NB4 (cell line): ENCODE results near the gene FBXW4.

ENCODE experiments used
- DNase-seq: peaks from one replicate; pipeline ENCODE4 v3.0.0; 2010; ENCODE audit warnings: low read depth
- H3K4me3 ChIP-seq: one replicate; pipeline ENCODE4 v1.5.1; 2011; ENCODE audit warnings: mild to moderate bottlenecking, low read depth, low read length, moderate library complexity
- MYC ChIP-seq: IDR thresholded peaks from 2 replicates; pipeline ENCODE4 v1.6.1; 2011; ENCODE audit warnings: low read depth, low read length
- POLR2A ChIP-seq: IDR thresholded peaks from 2 replicates; pipeline ENCODE4 v1.6.1; 2011; ENCODE audit warnings: mild to moderate bottlenecking; ENCODE audit not compliant: insufficient read length; ENCODE audit errors: extremely low read depth
- TF ChIP-seq, protein P1 (sequence below): IDR thresholded peaks from one replicate; pipeline ENCODE4 v1.5.1; 2012; ENCODE audit warnings: low read depth, low read length
- TF ChIP-seq, protein P2 (sequence below): IDR thresholded peaks from 2 replicates; pipeline ENCODE4 v1.6.1; 2011; ENCODE audit warnings: low read depth, low read length

The FBXW4 gene

DNA sequence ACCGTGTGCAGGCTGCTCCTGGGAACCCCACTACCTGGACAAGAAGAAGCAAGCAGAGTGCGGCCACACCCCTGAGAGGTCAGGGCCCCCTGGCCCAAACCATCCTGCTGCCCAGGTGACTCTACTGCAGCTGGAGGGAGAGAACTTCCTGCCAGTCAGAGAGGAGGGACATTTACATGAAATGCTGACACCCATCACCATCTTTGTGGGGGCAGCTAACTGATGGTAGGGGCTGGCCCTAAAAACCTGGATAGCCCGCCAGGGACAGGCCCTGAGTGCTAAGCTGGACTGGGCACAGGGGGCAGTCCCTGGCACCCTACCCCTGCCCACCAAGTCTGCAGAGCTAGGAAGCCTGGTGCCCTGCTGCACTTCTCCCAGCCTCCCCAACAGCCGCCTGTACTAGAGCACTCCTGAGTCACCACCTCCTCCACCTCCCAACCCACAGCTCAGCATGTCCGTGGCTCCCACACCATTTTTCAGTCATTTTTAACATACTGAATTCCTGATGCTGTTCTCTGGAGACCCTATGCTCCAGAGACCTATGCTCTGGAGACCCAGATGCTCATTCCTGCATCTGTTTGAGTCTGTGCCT lies 79.3 kb downstream of the FBXW4 start:
- TF ChIP-seq, protein P1, sequence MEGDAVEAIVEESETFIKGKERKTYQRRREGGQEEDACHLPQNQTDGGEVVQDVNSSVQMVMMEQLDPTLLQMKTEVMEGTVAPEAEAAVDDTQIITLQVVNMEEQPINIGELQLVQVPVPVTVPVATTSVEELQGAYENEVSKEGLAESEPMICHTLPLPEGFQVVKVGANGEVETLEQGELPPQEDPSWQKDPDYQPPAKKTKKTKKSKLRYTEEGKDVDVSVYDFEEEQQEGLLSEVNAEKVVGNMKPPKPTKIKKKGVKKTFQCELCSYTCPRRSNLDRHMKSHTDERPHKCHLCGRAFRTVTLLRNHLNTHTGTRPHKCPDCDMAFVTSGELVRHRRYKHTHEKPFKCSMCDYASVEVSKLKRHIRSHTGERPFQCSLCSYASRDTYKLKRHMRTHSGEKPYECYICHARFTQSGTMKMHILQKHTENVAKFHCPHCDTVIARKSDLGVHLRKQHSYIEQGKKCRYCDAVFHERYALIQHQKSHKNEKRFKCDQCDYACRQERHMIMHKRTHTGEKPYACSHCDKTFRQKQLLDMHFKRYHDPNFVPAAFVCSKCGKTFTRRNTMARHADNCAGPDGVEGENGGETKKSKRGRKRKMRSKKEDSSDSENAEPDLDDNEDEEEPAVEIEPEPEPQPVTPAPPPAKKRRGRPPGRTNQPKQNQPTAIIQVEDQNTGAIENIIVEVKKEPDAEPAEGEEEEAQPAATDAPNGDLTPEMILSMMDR: no peak
- TF ChIP-seq, protein P2, sequence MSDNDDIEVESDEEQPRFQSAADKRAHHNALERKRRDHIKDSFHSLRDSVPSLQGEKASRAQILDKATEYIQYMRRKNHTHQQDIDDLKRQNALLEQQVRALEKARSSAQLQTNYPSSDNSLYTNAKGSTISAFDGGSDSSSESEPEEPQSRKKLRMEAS: no peak
- no peak for TF ChIP-seq MYC
- TF ChIP-seq POLR2A: no peak
- no peak overlapping the region for H3K4me3 ChIP-seq
- DNase-seq: no peak

DNA sequence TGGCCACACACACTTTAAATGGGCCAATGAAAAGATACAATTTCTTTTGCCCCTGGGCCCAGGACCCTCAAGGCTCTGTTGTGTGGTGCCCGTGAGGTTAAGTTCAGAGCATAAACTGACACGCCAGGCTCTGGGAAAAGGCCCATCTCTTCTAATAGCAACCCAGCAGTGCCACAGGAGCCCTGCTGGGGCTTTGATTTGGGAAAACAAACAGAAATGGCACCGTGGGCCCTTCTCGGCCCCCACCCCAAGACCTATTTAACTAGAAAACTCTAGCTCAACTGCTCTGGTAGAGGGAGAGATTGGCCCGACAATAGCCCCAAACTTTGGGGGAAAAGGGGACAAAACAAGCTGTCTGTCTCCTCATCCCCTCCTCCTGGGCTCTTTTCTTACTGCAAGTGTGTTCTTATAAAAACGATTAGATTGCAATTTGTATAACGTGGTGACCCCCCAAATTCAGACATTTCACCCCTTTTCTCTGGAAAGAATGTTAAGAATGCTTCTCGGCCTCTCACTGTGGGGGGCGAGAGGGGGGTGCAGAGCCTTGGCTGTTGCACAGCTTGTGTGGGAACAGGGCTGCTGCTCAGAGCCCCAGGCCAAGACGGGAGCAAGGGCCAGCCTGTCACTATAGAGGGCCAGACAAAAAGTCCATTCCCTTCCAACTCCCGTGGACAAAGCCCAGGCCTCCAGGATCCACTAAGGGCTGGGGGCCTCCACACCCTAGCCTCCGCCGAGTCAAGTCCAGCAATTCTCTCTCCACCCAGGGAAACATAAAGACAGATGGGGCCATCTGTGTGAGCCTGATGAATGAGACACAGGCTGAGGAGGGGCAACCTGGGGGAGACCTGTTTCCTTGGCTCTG lies 80.1 kb downstream of the FBXW4 start:
- no peak overlapping the region for H3K4me3 ChIP-seq
- DNase-seq: no peak
- TF ChIP-seq MYC: no peak
- TF ChIP-seq POLR2A: no peak
- TF ChIP-seq, protein P1: no peak
- TF ChIP-seq, protein P2: no peak

DNA sequence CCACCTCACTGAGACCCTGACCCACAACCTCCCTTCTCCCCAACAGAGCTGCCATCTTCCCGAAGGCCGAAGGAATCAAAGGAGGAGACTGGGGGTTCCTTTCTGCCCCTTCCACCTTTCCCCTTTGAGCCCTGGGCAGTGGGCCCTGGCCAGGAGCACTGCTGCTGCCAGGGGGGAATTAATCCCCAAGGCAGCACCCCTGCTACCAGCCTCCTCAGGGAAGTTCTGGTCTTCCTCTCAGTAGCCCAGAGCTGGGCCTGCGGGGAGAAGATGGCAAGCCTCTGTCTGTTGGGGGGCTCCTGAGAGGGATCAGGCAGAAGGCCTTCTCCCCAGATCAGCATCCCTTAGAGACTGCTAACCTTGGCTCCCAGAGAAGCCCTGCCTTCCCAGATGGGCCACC lies 81.3 kb downstream of the FBXW4 start:
- TF ChIP-seq, protein P2: no peak
- TF ChIP-seq, protein P1: no peak
- TF ChIP-seq POLR2A: no peak
- TF ChIP-seq MYC: no peak
- no peak overlapping the region for H3K4me3 ChIP-seq
- no peak for DNase-seq

DNA sequence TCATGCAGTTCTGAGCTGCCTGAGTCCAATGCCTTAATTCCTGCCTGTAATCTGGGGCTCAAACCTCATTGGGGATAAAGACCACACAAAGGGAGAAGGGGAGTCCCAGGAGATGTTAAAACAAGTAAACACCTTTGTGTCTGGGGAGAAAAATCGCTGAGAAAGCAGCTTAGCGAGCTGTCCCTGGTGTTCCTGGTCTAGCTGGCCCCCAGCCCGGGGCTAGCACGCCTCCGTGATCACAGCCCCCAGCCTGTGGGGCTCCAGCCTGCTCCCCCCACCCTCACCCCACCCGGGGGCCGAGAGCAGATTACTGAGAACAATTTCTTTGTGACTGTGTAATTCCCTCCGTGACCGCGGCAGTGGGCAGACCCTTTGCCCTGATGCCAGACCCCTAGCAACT lies 82.1 kb downstream of the FBXW4 start:
- no peak overlapping the region for H3K4me3 ChIP-seq
- DNase-seq: no peak
- no peak for TF ChIP-seq MYC
- TF ChIP-seq, protein P2: no peak
- TF ChIP-seq, protein P1: no peak
- no peak for TF ChIP-seq POLR2A

DNA sequence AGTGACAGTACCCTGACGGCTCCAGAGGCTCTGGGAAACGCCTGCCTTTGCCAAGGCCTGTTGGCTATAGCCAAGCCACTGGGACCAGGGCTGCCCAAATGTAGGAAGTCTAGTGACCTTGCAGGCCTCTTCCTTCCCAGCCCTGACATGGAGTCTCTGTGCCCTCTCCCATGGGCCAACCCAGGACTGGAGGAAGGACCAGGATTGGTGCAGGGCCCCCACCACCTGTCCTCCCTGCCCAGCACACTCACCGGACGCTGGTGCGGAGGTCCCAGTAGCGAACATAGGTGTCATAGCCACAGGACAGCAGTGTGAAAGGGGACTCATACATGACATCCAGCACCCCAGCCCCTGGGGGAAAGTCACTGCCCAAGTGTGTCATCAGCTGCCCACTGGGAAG lies 82.9 kb downstream of the FBXW4 start:
- TF ChIP-seq POLR2A (no peak), MYC (no peak)
- TF ChIP-seq, protein P1: no peak
- TF ChIP-seq, protein P2: no peak
- DNase-seq: no peak

More for the DNA sequence above, 82.9 kb downstream of the FBXW4 start:
- no peak overlapping the region for H3K4me3 ChIP-seq
